Stimulated activated CD8-positive, alpha-beta memory T cell treated with anti-CD3 and anti-CD28 coated beads, Interleukin-15, amount 100 ng/mL, for 1 hour (primary cell): Measurements from ENCODE around the gene WDFY1.

ENCODE experiments used
- DNase-seq: peaks from one replicate; pipeline ENCODE4 v3.0.0-alpha.2; 2020; ENCODE audit warnings: low read depth

WDFY1 gene

GRCh38 chr2:223930103-223930976 is 14.8 kb downstream of the WDFY1 start:
- no peak for DNase-seq

GRCh38 chr2:223929571-223930102 is 15.5 kb downstream of the WDFY1 start:
- DNase-seq, result no peak

- no peak for DNase-seq
Observed at GRCh38 chr2:223928113-223929006, 16.8 kb downstream of the WDFY1 start.

- DNase-seq, result no peak
Observed at GRCh38 chr2:223925106-223925505, 20.0 kb downstream of the WDFY1 start.

- DNase-seq, result no peak
Observed at GRCh38 chr2:223923976-223924375, 21.2 kb downstream of the WDFY1 start.

- no peak for DNase-seq
Observed at GRCh38 chr2:223922308-223922707, 22.8 kb downstream of the WDFY1 start.

GRCh38 chr2:223921204-223921603 is 23.9 kb downstream of the WDFY1 start:
- DNase-seq, result no peak

- no peak for DNase-seq
Observed at GRCh38 chr2:223920109-223920508, 25.0 kb downstream of the WDFY1 start.

- DNase-seq, result no peak
Observed at GRCh38 chr2:223918671-223919134, 26.4 kb downstream of the WDFY1 start.

- no peak for DNase-seq
Observed at GRCh38 chr2:223916181-223916920, 28.8 kb downstream of the WDFY1 start.

- DNase-seq, result no peak
Observed at GRCh38 chr2:223915071-223915470, 30.1 kb downstream of the WDFY1 start.

GRCh38 chr2:223914324-223914723 is 30.8 kb downstream of the WDFY1 start:
- no peak for DNase-seq

GRCh38 chr2:223909001-223909741 is 36.0 kb downstream of the WDFY1 start:
- DNase-seq, result no peak

- no peak for DNase-seq
Observed at GRCh38 chr2:223908304-223908998, 36.7 kb downstream of the WDFY1 start.

GRCh38 chr2:223905996-223906395 is 39.1 kb downstream of the WDFY1 start:
- no peak for DNase-seq

GRCh38 chr2:223901854-223902253 is 43.3 kb downstream of the WDFY1 start:
- DNase-seq, result no peak

GRCh38 chr2:223901311-223901710 is 43.8 kb downstream of the WDFY1 start:
- no peak for DNase-seq

- DNase-seq, result no peak
Observed at GRCh38 chr2:223900531-223900930, 44.6 kb downstream of the WDFY1 start.

- DNase-seq, result no peak
Observed at GRCh38 chr2:223900066-223900465, 45.1 kb downstream of the WDFY1 start.

- no peak for DNase-seq
Observed at GRCh38 chr2:223897669-223898330, 47.3 kb downstream of the WDFY1 start.
